ENCODE data around the gene FOLR2. TPM values are rescaled to one million over a fixed set of nuclear protein-coding genes. Genes with fewer than 3 reads are reported as not detected.

Gene FOLR2
- total and polyA plus RNA-seq, 2 of the 8 experiments (the other 6 are each of a cell fraction or from before 2014, with no cell fraction given): not detected

GRCh38 chr11:72223615-72224563 lies 7.3 kb downstream of the FOLR2 start:
- WGBS, 2 experiments (ENCODE audit: extremely low coverage in 1 of 2, insufficient coverage in 1 of 2, insufficient read length in 1 of 2, insufficient replicate concordance in 2 of 2, low coverage in 1 of 2, low lambda C conversion rate in 2 of 2, missing lambda C conversion rate in 1 of 2): 4% methylated on average over 38 of the region's 84 CpGs; no CpG with 5 or more reads in 1 of the 2 experiments
- H3K23me2 ChIP-seq (ENCODE audit: low read depth, low read length): peaks cover 15% of the 10 kb centered on the region
- peak overlapping the region; percentile 60; the same call in 1 of the 2 replicates for H3K27ac ChIP-seq (ENCODE audit: low read depth, low read length)
- peak overlapping the region; percentile 93 for H3K56ac ChIP-seq (replicated peaks; ENCODE audit: insufficient read length, low read depth, low read length)
- no peak overlapping the region for H2BK20ac ChIP-seq (ENCODE audit: low read length)
- H2BK12ac ChIP-seq (ENCODE audit: low read depth, low read length): no peak overlapping the region
- peak overlapping the region; percentile 69 to 89 (median 84) for H3K4me3 ChIP-seq (ENCODE audit: extremely low read depth in 1 of 4, insufficient read depth in 2 of 4, low read depth in 3 of 4, low read length in 4 of 4)
- no peak overlapping the region for H4K5ac ChIP-seq (ENCODE audit: insufficient read length, low read depth, low read length)
- DNase-seq (ENCODE audit: low read depth in 1 of 2, low spot score in 2 of 2) (peak in 1 of 2 experiments; percentile 79), FAIRE-seq (no peak)
- peak overlapping the region; percentile 84 for H4K91ac ChIP-seq (replicated peaks; ENCODE audit: insufficient read length, low read length)
- H3K23ac ChIP-seq (ENCODE audit: insufficient read length): no peak overlapping the region
- no peaks in the 10 kb centered on the region for H3K27me3 ChIP-seq (replicated peaks in 1 of 4; ENCODE audit: control insufficient read depth in 3 of 4, extremely low read depth in 1 of 4, insufficient read depth in 3 of 4, low read length in 3 of 4)
- peak overlapping the region; percentile 72; the same call in 1 of the 2 replicates for H2BK15ac ChIP-seq (ENCODE audit: low read length)
- H4K20me1 ChIP-seq (replicated peaks in 1 of 2; ENCODE audit: control insufficient read depth in 1 of 2, insufficient read depth in 2 of 2, low read length in 2 of 2): peaks cover 4 to 12% of the 10 kb centered on the region in 2 experiments
- peak overlapping the region; percentile 11 for H2BK120ac ChIP-seq (replicated peaks; ENCODE audit: low read depth, low read length)
- no peak overlapping the region for H2AK5ac ChIP-seq (ENCODE audit: low read depth, low read length)
- no peak overlapping the region for H3K14ac ChIP-seq (ENCODE audit: insufficient read length)
- no peak overlapping the region for H3K4ac ChIP-seq (replicated peaks; ENCODE audit: insufficient read length, low read depth, low read length)
- peak overlapping the region; percentile 90 for H3K18ac ChIP-seq (ENCODE audit: extremely low read depth, low read length)
- POLR2A ChIA-PET (ENCODE audit: partially characterized antibody): interaction anchor here (0.6 to 9.9 kb wide), 22 partner anchors 8 to 503 kb away, joined by 3 to 160 read pairs (median 3); partner anchors contain the start of genes ANAPC15, FOLR2 and PHOX2A
- CTCF ChIA-PET (ENCODE audit: partially characterized antibody): interaction anchor here (0.7 to 8.3 kb wide), 4 partner anchors 13 to 190 kb away, joined by 3 to 72 read pairs (median 4); no protein-coding TSS in a partner anchor
- peak overlapping the region; percentile 68 for H4K8ac ChIP-seq (ENCODE audit: extremely low read depth, insufficient read depth, low read length)
- H3K9me3 ChIP-seq (ENCODE audit: insufficient read depth in 2 of 2, low read depth in 1 of 2, low read length in 1 of 2): no peaks in the 10 kb centered on the region
- H3K4me2 ChIP-seq (ENCODE audit: insufficient read depth in 1 of 2, low read depth in 2 of 2, low read length in 2 of 2): peak overlapping the region; percentile 84 to 95
- peaks cover 2 to 8% (median 5%) of the 10 kb centered on the region in 4 experiments; a peak in 5 of 8 replicates for H3K36me3 ChIP-seq (ENCODE audit: control insufficient read depth in 2 of 4, insufficient read depth in 4 of 4, low read length in 3 of 4)
- H3K79me1 ChIP-seq (ENCODE audit: low read depth, low read length): peaks cover 6% of the 10 kb centered on the region
- no peak overlapping the region for H2AFZ ChIP-seq (ENCODE audit: low read length)
- H3K79me2 ChIP-seq (ENCODE audit: control insufficient read depth in 1 of 2, insufficient read depth in 2 of 2, low read length in 2 of 2): peaks cover 0 to 11% of the 10 kb centered on the region in 2 experiments; a peak in 2 of 4 replicates
- H3K9ac ChIP-seq (replicated peaks in 1 of 4; ENCODE audit: extremely low read depth in 1 of 4, low read depth in 3 of 4, low read length in 3 of 4): peak overlapping the region in 3 of 4 experiments; percentile 58 to 69 (median 65); a peak in 6 of 7 replicates
- peak overlapping the region; percentile 81 for H2BK5ac ChIP-seq (ENCODE audit: low read depth, low read length)
- H3K4me1 ChIP-seq (replicated peaks in 1 of 4; ENCODE audit: control insufficient read depth in 3 of 4, insufficient read depth in 4 of 4, low read length in 3 of 4): peaks cover 10 to 11% (median 11%) of the 10 kb centered on the region in 4 experiments; a peak in 6 of 7 replicates
- TF ChIP-seq ATF3 (IDR thresholded peaks at IDR 0.05; ENCODE audit: insufficient read depth, low read depth, low read length) (no peak), MAFK (IDR thresholded peaks at IDR 0.05; ENCODE audit: low read depth, low read length) (no peak), ASH2L (IDR thresholded peaks at IDR 0.05; ENCODE audit: low read length) (no peak), HDAC2 (IDR thresholded peaks at IDR 0.05; ENCODE audit: borderline replicate concordance in 1 of 2, low read depth in 2 of 2, low read length in 2 of 2) (0 out of 4 replicates have a peak, but pooled peaks of 1 of the 2 experiments have one; percentile 5), RBBP5 (IDR thresholded peaks at IDR 0.05; ENCODE audit: borderline replicate concordance, low read depth, low read length) (0 out of 2 replicates have a peak, but pooled peaks have one; percentile 19), SAP30 (IDR thresholded peaks at IDR 0.05; ENCODE audit: insufficient read depth, insufficient replicate concordance, low read length) (peak; percentile 39), KDM4A (IDR thresholded peaks at IDR 0.05; ENCODE audit: low read depth, low read length, severe bottlenecking) (peak; percentile 78), RNF2 (IDR thresholded peaks at IDR 0.05; ENCODE audit: borderline replicate concordance, low read depth, low read length, missing control alignments, poor library complexity, severe bottlenecking) (no peak)

Data from H1 (cell line).